GM11168 (cell line): ENCODE results near the gene SLC38A3.
"Not testable (repeated sequence)": the region's sequence is repeated elsewhere in the genome, so short reads cannot be mapped to it uniquely, and the experiment has no call there.

ENCODE experiments used
- in situ Hi-C: fragments of 300-500 bp; cut with MboI; formaldehyde crosslinking; loops from one replicate; pipeline ENCODE4 v1.12.0; 2022; ENCODE audit warnings: low sequenced_read_pairs; ENCODE audit not compliant: unreplicated experiment

The SLC38A3 gene

DNA sequence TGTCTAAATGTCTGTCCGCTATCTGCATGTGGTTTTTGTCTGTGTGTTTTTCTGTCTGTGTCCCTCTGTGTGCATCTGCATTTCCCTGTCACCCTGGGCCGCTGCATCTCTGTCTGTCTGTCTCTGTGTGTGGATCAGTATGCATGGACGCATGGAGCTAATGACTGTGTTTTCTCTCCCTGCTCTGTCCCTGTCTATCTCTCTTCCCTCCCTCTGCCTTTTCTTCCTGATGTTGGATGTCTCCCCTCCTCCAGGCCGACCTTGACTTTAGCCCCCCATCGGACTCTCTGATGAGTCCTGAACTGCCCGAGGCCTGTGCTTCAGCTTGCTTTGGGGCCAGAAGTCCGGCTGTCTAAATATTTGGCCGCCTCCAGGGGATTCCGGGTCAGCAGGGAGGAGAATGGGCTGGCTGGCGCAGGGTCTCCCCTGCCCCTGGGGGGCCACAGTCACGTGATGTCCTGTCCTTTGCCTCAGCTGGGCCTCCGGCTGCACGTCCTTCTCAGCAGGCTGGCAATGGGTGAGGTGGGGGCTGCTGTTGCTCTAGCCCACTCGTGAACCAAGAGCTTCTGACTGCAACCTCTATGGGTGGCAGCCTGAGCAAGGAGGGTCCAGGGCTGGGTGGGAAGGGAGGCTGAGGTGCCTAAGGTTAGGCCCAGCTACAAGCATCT is 3.7 kb downstream of the SLC38A3 start:
- in situ Hi-C loops: no loop called here

DNA sequence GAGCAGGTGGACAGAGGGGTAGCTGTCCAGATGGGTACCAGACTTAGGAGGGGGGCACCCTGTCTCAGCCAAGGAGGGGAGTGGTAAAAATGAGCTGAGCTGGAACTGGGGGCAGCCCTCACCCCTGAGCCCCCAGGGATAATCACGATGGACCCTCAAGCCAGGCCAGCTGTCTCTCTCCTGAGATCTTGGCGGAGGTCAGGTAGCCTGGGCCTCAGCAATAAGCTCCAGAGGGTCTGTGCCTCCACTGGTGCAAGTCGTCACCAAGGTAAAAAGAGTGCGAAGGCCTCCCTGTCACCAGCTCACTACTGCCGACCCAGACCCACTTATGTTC is 5.1 kb downstream of the SLC38A3 start:
- in situ Hi-C loops: no loop called here

DNA sequence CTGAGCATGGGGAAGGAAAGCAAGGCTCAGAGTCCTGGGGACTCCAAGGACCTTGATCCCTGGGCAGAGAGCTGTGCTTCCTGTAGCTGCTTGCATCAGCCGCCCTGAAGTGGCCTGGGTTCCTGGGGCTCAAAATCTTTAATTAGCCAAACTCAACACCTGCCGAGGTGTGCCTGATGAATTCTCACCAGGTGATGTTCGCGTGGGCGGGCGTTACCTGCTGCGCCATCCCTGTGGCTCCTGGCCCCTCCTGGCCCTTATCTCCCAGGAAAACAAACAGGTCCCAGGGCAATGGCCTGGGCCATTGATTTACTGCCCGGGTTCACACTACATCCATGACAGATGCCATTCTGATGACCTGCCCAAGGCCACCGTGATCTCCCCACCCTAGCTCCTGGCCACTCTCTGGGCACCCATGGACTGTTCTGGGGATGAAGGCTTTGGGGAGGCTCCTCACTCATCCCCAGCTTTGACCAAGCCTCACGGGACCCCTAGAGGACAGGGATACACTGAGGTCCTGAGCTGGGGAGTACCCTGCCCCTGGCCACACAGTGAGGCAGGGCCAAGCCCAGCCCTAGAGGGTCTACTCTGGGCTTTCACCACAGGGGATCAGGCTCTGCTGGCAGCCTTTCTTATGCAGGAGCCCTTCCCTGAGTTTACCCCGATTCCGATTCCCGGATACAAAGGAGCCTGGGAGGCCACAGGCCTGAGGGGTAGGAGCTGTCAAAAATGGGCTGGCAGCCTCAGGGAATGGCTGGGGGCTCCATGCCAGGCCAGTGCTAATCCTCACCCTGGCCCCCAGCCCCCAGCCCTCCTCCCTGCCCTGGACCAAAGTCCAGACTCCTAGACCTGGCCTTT is 5.7 kb downstream of the SLC38A3 start:
- in situ Hi-C loops: no loop called here

DNA sequence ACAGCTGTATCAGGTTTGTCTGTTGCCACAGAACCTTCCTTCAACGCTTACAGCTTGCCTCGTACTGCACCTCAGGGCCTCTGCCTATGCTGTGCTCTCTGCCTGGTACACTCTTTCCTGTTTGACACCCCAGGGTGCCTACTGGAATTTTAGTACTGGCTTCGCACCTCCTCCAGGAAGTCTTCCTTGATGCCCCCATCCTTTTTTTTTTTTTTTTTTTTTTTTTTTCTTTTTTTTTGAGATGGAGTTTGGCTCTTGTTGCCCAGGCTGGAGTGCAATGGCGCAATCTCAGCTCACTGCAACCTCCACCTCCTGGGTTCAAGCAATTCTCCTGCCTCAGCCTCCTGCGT is 6.3 kb downstream of the SLC38A3 start:
- in situ Hi-C loops: not testable (repeated sequence)

DNA sequence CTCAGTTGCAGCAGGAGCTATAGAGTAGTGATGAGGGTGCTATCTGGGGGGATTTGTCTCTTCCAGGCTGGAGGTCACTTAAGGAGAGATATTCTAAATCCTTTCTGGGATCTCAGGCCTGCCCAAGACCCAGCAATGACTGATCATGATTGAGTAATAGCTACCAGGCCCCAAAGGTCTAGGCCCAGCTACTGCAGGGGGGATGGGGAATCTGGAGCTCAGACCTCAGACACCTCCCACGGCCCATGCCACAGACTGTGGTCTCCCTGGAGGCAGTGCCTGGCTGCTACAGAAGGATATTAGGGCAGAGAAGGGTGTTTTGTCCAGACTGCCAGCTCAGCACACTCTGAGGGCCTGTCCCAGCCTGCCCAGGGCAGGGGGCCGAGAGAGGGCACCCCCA is 6.9 kb downstream of the SLC38A3 start:
- in situ Hi-C loops: no loop called here

DNA sequence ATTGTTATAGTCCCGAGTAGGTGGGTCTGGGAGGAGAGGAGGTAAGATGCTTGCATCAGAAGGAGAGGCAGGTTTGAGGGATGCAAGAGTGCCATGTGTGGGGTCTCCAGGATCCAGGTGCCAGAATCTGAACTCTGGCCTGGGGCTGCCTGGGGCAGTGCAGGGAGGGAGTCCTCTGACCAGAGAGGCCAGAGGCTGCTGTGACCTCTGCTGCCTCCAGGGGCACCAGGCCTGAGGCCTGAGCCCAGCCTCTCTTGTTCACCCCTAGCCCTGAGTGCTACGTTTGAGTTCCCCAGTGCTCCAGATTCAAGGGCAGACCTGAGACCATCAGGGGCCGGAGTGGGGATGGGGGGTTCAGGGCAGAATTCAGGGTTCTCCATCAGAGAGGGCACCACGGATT is 7.4 kb downstream of the SLC38A3 start:
- in situ Hi-C loops: no loop called here

DNA sequence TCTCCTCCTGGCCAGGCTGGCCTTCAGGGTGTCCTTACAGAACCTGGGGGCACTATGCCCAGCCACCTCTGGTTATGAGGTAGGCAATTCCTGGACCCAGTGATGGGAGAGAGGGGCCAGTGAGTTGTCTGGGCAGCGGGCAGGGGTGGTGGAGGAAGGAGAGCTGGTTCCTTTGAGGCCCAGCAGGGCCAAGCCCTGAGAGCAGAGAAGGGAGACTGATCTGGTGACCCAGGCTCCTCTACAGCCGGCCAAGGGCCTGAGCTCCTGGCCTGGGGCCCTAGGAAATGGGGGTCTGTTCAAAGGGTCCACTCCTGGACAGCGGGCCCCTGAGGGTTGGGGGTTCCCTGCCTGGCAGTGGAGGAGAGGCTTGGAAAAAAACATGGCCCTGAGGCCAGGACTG is 7.9 kb downstream of the SLC38A3 start:
- in situ Hi-C loops: no loop called here

DNA sequence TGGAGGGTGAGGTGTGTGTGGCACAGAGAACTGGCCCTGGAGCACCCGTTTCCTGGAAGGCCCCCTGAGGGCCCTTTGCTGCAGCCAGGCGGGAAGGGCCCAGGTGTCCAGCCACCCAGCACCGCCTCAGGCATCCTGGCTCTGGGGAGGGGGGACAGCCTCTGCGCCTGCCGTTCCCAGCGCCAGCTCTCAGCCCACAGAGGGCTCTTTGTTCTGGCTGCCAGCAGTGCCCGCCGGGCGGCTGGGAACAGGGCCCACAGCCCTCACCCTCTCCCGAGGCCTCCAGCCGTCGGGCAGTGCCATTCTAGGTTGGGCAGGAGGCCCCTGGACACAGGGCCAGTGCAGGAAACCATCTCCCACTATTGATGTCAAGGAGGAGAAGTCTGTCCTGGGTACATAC is 8.3 kb downstream of the SLC38A3 start:
- in situ Hi-C loops: no loop called here

DNA sequence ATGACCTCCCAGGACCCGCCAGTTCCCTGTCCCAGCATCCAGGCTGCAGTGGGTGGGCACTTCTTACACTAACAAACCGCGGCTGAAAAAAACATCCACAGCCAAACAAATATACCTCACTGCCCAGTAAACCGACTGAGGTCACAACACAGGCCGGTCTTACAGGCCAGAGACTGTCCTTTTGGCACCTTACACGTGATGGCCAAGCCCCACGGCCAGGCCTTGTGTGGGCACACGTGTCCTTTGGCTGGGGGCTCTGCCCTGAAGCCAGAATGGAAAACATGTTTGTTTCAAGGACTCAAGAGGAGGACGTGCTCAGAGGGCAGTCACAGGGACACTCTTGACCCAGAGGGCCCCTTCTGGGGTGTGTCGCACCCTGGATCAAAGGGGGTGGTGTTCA is 9.8 kb downstream of the SLC38A3 start:
- in situ Hi-C loops: no loop called here

DNA sequence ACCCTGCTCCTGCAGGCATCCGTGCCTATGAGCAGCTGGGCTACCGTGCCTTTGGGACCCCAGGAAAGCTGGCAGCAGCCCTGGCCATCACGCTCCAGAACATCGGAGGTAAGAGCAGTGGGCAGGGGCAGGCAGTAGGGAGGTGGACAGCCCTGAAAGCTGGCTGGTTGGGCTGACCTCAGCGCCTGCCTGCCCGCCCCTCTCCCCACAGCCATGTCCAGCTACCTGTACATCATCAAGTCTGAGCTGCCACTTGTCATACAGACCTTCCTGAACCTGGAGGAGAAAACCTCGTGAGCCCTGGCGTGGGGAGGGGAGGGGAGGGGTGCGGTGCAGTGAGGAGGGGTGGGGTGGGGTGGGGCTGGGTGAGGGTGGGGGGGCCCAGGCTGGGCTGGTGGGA is 10.5 kb downstream of the SLC38A3 start:
- in situ Hi-C loops: no loop called here

DNA sequence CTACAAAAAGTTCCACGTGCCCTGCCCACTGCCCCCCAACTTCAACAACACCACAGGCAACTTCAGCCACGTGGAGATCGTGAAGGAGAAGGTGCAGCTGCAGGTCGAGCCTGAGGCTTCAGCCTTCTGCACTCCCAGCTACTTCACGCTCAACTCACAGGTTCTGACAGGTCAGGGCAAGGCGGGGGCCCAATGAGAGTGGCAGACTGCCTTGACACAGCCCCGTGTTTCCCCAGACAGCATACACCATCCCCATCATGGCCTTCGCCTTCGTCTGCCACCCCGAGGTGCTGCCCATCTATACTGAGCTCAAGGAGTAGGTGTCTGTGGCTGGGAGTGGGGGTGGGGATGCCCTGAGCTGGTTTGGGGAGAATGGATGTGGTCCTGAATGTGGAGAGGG is 12.6 kb downstream of the SLC38A3 start:
- in situ Hi-C loops: no loop called here

DNA sequence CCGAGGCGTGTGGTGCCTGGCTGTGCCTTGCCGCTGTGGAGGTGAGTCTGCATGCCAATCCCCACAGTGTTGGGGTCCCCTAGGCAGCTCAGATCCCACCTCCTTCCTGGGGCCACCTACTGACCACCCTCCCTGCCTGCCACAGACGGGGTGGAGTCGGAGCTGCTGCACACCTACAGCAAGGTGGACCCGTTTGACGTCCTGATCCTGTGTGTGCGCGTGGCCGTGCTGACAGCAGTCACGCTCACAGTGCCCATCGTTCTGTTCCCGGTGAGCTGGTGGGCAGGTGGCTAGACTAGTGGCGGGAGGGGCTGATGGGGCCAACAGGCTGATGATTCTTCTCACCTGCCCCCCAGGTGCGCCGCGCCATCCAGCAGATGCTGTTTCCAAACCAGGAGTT is 13.4 kb downstream of the SLC38A3 start:
- in situ Hi-C loops: no loop called here

DNA sequence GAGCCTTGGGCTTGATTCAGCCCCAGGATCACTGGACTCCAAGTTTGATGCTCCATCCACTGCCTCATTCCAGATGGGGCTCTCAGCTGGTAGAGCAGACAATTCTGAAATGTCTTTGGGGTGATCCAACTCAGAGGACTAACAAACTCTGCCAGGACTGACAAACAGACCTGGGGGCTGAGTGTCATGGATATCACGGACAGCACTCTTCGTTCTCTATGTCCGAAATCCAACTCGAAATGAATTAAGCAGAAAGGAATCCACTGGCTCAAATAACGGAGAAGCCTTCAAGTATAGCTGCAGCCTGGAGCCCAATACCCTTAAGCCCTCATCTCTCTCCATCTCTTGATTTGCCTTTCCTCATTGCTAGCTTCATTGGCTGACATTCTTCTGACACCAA is 14.2 kb downstream of the SLC38A3 start:
- in situ Hi-C loops: no loop called here

DNA sequence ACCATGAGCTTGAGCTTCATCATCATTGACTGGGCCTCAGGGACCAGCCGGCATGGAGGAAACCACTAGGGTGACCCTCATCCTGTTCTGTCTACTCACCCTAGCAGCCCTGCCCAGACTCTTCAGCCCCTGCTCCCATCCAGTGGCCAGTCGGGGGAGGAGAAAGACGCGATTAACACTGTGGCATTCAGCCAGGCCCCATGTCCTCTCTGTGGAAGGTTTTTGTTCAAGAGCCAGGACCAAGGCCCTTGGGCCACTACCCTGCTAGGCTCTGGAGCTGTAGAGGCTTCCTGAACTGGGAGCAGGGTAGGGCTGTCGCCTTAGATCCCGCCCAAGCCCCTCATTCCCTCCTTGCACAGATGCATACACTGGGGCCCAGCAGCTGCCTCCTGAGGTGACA is 15.0 kb downstream of the SLC38A3 start:
- in situ Hi-C loops: no loop called here

DNA sequence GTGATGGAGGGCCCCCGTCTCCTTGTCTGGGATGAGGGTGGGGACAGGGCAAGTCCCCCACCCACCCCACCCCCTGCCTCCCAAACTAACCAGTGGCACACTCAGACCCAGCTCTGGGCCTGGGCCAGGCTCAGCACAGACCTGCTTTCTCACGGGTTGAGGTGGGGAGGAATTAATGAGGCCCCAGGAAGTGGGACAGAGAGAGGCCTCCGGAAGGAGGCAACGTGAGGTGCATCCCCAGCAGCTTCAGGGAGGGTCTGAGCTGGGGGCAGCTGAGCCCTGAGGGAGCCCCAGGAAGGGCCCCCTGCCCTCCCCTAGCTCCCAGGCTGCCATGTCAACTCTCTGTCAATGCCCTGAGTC is 16.0 kb downstream of the SLC38A3 start:
- in situ Hi-C loops: no loop called here

DNA sequence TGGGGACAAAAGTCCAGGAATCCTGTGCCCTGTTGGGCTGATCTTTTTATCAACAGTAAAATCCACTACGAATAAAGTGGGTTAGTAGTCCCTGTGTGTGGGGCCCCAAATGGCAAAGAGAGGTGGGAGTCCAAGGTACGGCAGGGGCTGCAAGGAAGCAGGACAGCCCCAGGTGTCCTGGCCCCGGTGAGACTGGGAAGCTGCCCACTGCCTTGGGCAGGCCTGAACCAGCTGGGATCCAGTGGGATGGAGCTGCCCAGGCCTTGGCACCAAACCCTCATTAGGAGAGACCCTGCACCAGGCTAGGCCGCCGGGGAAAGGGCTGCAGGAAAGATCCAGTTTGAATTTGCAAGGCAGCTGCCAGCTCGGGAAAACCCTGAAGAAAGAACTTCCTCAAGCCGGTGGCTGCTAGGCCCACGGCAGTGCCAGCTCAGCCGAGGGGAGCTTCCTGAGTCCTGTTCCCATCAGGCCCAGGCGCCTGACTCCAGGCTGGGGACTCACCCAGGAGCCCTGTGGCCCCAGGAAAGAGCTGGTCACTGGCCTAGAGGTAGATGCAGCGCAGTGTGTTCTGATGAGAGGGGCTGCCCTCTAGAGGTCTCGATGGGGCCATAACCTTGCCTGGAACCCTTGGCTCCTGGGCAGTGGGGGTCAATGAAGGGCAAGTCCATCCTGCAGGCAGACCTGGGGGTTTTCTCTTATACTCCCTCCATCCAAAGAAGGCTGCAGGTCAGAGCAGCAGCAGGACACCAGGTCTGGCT is 16.5 kb downstream of the SLC38A3 start:
- in situ Hi-C loops: no loop called here

DNA sequence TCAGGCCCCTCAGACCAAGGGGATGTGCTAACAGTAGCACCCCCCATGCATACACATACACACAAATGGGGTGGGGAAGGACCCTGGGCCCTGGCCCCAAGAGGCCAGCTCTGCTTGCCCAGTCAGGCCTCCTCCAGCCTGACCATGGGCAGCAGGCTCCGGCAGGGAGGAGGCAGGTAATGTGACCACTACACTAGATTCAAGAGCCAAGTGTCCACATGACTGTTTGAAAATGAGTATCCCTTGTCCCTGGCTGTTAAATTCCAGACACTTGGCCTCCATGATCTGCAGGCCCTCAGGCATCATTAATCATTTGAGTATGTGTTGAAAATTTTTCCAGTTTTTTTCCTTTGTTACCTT is 17.1 kb downstream of the SLC38A3 start:
- in situ Hi-C loops: no loop called here

DNA sequence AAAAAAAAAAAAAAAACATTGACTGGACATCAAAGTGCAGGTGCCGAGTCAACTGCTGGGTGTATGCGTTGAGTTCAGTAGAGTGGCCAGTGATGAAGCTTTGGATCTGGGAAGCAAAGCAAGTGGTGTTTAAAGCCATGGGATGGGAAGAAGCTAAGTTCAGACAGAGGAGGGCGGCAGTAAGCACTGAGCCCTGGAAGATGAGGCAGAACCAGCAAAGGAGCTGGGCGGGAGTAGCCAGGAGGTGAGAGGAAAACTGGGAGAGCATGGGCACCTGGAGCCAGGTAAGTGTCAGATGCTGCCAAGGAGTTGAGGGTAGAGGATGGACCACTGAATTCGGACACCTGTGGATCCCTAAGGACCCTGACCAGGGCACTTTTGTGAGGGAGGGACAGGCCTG is 19.6 kb downstream of the SLC38A3 start:
- in situ Hi-C loops: no loop called here

DNA sequence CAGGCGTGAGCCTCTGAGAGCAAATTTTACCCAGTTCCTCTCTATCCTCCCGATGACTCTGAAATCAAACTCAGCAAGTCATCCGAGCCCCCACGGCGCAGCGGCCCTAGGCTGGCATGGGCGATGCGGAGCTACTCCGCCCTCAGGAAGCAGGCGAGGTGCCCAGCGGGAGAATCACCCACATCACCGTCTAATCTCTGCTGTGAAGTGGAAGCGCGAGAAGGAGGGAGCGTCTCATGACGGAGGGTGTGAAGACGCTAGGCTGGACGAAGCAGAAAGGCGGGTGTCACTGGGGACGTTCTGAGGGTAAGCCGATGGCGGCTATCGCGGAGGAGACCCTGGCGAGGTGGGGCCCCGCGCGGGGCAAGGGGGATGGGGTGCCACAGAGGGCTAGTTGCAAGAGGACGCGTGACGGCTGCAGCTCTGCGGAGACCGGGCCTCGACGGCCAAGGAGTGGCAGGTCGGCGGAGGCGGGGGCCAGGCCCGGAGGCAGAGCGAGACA is 21.9 kb downstream of the SLC38A3 start:
- in situ Hi-C loops: no loop called here

DNA sequence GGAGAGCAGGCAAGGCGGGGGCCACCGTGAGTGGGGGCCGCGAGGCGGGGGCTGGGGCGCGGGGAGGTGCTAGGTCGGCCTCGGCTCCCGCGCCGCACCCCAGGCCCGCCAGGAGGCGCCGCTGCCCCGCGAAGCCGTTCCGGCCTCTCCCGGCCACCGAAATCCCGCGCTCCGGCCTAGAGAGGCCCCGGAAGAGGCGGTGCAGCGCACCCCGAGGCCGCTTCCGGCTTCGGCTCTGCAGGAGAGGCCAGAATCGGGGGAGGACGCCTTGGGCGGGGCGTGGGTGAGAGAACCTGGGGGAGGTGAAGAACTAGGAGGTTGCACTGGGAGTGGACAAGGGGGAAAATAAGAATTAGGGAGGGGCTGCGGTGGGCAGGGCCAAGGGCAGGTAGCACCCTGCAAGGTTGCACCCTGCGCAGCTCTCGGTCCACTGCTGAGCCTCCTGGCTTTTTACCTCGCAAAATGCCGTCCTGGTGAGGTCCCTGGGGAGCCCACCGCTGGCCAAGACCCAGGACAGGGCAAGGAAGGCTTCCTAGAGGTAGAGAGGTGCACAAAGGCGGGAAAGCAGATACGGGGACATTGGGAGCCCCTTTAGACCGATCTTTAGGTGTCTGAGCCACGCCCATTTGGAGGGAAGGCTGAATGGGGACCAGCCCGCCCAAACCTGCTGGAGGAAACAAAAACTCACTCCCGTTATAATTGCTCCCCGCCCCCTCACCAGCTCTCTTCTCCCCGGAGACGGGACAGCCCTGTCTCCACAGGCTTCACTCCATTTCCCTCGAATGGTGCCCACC is 22.5 kb downstream of the SLC38A3 start:
- in situ Hi-C loops: no loop called here
